NCI-H524 (cell line): ENCODE data around the gene NADK.
"Not testable (repeated sequence)": the region's sequence is repeated elsewhere in the genome, so short reads cannot be mapped to it uniquely, and the experiment has no call there.

Experiments used
- DNase-seq, 2 experiments: peaks; one replicate each; lab custom pipeline; 2025; lab: John Stamatoyannopoulos, UW

Gene NADK

GRCh38 chr1:1746566-1746909 lies 31.7 kb downstream of the NADK start:
- DNase-seq: not testable (repeated sequence)

- DNase-seq: peak in 1 of 2 experiments; percentile 42
Measured at GRCh38 chr1:1745651-1746565, 32.4 kb downstream of the NADK start.

- not testable (repeated sequence) for DNase-seq
Measured at GRCh38 chr1:1742529-1742928, 35.7 kb downstream of the NADK start.

- DNase-seq: not testable (repeated sequence)
Measured at GRCh38 chr1:1741013-1741412, 37.3 kb downstream of the NADK start.

DNA sequence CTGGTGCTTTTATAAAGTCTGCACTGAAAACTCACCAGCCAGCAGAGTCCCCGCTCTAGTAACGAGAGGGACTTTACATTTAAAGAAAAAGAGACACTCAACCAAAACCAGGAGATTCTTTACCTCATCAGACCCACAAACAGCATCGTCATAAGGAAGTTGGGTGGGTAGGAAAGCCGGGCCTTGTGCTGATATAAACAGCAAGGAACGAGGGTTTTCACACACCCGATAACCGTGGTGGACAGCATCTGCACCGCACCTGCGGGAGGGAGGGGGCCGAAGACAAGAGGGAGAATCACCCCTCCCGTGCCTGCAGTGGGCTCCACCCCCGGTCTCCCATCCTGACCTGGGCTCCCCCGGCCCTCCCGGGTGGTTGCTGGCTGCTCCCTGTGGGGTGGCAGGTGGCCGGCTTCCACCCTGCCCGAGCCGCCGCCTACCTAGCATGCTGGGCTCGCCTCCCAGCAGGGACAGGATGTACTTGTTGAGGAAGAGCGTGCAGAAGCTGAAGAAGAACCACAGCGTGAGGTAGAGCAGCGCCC lies 39.4 kb downstream of the NADK start:
- DNase-seq: not testable (repeated sequence)

- DNase-seq: not testable (repeated sequence)
Measured at GRCh38 chr1:1737675-1738590, 40.3 kb downstream of the NADK start.

DNA sequence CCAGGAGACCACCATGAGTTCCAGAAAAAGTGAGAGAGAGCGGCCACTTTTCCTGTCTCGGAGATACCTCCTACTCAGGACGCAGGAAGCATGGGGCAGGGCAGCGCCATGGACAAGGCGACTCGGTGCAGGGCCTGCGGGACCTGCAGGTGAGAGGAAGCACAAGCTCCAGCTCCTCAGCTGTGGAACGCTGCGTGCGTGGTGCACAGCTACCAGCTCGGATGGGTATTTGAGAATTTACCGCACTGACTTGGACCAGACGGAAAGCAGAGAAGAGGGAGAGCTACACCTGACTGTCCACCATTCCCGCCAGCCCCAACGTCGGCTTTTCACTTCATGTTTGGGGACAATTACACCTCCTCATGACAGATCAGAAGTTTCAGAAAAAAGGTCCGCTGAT lies 45.9 kb downstream of the NADK start:
- no peak for DNase-seq

DNA sequence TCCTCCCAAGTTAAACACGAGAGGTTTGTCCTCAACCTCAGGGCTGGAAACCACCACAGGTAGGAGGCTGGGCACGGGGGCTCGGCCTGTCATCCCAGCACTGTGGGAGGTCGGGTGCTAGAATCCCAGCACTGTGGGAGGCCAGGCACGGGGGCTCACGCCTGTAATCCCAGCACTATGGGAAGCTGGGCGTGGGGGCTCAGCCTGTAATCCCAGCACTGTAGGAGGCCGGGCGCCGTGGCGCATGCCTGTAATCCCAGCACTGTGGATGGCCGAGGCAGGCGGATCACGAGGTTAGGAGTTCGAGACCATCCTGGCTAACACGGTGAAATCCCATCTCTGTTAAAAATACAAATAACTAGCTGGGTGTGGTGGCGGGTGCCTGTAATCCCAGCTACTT lies 47.4 kb downstream of the NADK start:
- DNase-seq: no peak

GRCh38 chr1:1730230-1730629 lies 48.0 kb downstream of the NADK start:
- DNase-seq: not testable (repeated sequence)

DNA sequence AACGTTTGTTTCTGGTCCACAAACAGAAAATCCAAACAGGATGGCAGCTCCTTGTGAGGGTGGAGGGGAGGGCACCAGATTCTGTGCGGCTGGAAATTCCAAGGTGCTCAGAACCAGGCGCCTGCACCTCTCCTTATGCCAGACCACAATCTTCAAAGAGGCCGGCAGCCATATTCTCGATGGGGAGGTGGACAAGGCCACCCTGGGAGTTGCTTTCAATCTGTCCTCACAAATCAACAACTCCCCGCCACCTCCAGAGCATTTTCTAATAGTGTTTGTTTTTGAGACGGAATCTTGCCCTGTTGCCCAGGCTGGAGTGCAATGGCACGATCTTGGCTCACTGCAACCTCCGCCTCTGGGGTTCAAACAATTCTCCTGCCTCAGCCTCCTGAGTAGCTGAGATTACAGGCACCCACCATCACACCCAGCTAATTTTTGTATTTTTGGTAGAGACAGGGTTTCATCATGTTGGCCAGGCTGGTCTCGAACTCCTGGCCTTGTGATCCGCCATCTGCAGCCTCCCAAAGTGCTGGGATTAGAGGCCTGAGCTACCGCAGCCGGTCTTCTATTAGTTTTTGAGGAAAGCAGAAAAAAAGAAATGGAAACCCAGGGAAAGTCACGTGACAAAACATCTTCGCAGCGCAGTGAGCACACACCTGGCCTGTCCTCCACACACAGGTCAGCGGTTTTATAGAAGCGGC lies 49.0 kb downstream of the NADK start:
- DNase-seq: not testable (repeated sequence)

GRCh38 chr1:1728308-1729005 lies 49.8 kb downstream of the NADK start:
- DNase-seq: not testable (repeated sequence)

DNA sequence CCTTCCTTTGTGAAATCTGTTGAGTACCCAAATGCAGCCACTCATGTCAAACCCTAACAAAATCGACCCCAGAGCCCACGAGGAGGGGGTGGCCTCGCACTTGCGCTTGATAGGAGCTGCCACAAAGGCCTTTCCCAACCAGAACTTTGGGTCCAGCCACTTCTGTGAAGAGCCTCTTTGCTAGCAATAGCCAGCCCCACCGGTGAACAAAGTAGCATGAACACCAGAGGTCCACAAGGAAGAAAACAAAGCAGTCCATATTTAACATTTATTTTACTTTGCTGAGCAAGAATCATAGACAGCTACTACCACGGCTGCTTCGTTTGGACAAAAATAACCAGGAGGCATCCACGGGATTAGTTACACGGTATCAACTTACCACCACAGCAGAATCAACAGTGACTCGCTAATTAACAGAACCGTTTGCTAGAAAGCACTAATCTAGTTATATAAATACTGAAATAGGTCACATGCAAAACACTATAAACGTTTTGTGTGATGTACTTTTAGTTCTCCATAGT lies 51.1 kb downstream of the NADK start:
- DNase-seq: not testable (repeated sequence)

DNA sequence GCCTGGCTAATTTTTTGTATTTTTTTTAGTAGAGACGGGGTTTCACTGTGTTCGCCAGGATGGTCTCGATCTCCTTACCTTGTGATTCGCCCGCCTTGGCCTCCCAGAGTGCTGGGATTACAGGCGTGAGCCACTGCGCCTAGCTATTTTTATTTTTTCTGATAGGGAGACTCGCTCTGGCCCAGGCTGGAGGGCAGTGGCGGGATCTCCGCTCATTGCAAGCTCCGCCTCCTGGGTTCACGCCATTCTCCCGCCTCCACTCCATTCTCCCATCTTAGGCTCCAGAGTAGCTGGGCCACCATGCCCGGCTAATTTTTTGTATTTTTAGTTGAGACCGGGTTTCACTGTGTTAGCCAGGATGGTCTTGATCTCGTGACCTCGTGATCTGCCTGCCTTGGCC lies 52.2 kb downstream of the NADK start:
- not testable (repeated sequence) for DNase-seq

GRCh38 chr1:1724035-1724864 lies 54.0 kb downstream of the NADK start, which contains the start of gene CDK11A:
Gene CDK11A, minus strand, starts transcription at chr1:1724357. Its CDS starts 1,539 bp downstream, at chr1:1722818.
- peak; percentile 96 for DNase-seq

GRCh38 chr1:1721201-1721600 lies 57.1 kb downstream of the NADK start:
- DNase-seq: no peak

DNA sequence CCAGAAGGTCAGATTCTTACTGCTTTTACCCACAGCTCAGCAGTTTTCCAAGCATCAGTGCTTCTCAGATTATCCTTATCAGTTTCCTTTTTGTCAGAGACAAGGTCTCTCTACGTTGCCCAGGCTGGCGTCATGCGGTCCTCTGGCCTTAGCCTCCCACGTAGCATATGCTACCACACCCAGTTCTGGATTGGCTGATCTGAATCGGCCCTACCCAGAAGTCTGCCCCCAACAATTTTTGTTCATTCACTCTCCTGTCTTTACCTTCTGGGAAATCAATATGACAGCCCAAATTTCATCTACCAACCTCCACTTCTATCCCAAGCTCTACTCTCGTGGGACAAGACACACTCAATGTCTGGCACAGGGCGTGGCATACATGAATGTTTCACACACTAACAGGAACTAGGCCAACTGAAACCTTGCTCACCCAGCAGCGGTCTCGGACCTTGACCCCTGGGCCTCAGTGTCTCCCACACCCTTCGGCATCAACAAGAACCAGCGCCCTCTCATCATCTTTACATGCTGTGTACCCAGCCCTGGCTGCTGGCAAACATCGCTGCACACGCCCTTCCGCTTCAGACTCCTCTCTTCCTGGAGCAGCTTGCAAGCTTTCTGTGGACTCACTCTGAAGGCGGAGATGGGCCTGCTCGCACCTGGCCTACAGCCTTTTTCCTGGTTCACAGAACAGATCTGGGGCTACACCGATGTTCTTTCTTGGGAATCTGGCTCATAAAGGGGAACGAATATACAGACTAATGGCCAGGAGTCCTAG lies 63.0 kb downstream of the NADK start:
- not testable (repeated sequence) for DNase-seq

GRCh38 chr1:1707897-1708296 lies 70.4 kb downstream of the NADK start:
- not testable (repeated sequence) for DNase-seq

GRCh38 chr1:1707241-1707640 lies 71.0 kb downstream of the NADK start:
- not testable (repeated sequence) for DNase-seq

DNA sequence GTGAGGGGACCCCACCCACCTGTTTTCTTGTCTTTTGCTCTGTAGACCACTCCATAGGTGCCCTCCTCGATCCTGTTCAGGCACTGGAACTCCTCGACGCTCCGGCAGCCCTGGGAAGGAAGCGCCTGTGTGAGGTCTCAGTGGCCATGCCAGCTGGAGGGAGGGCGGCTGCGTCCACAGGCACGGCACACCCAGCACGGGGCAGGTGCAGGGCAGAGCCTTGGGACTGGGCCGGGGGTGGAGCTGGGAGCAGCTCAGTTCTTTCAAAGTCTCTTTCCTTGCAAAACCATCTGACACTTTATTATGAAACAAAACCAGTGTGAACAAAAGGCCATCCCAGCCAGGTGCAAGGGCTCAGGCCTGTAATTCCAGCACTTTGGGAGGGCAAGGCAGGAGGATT lies 72.6 kb downstream of the NADK start:
- DNase-seq: not testable (repeated sequence)
